ENCODE results near the gene PIK3CD. TPM values are rescaled to one million over a fixed set of nuclear protein-coding genes. Genes with fewer than 3 reads are reported as not detected.

Gene PIK3CD
- total and polyA plus RNA-seq, 10 of the 15 experiments (the other 5 are each of a cell fraction or from before 2014, with no cell fraction given), result 7.0 to 101 (median 51.1) TPM

DNA sequence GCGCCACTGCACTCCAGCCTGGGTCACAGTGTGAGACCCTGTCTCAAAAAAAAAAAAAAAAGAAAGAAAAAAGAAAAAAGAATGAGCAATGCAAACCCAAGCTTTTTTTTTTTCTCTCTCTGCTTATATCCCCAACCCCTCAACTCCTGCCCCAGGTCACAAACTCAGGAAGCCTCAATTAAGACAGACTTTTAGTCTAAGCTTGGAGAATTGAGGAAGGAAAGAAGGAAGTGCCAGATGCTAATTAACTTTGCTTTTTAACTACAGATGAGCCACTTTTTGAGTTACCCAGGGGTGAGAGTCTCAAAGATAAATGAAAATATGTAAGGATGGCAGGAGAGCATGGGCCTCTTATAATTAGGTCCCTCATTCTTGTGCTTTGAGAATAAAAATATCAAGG, 33.3 kb downstream of the PIK3CD start:
- DNase-seq (ENCODE audit: low read depth, low spot score) (no peak), FAIRE-seq (no peak), ATAC-seq (no peak)
- Histone ChIP-seq H4K20me1 (ENCODE audit: control insufficient read depth, insufficient read depth) (0 out of 2 replicates have a peak, but pooled peaks cover 4% of the 10 kb centered on the region), H3K4me1 (ENCODE audit: control insufficient read depth, insufficient read depth, low read length) (peaks cover 27% of the 10 kb centered on the region), H3K36me3 (ENCODE audit: control insufficient read depth in 2 of 2, insufficient read depth in 2 of 2, low read length in 1 of 2) (peaks cover 2 to 8% of the 10 kb centered on the region in 2 experiments; a peak in 3 of 4 replicates), H3K27ac (ENCODE audit: control insufficient read depth, insufficient read depth) (no peak overlapping the region; the same call in 1 of the 2 replicates), H3K9ac (ENCODE audit: control insufficient read depth, insufficient read depth, low read length) (no peak overlapping the region; the same call in 1 of the 2 replicates), H3K27me3 (replicated peaks in 1 of 2; ENCODE audit: control insufficient read depth in 2 of 2, insufficient read depth in 2 of 2, low read length in 1 of 2) (no peaks in the 10 kb centered on the region), H2AFZ (ENCODE audit: control insufficient read depth, low read depth, low read length) (no peak overlapping the region), H3K4me2 (ENCODE audit: control insufficient read depth, insufficient read depth) (peak overlapping the region; percentile 30; the same call in 1 of the 2 replicates), H3K79me2 (ENCODE audit: control insufficient read depth, insufficient read depth, low read length) (peaks cover 86% of the 10 kb centered on the region), H3K4me3 (no peak overlapping the region), H3K9me3 (replicated peaks; ENCODE audit: control insufficient read depth, insufficient read depth, low read length) (no peaks in the 10 kb centered on the region)
- SMC1A ChIA-PET (ENCODE audit: uncharacterized antibody, unreplicated experiment), result interaction anchor here (0.6 to 0.8 kb wide), 2 partner anchors 16 to 54 kb away, joined by 3 read pairs; no protein-coding TSS in a partner anchor
- peak; percentile 31; the same call in 1 of the 2 replicates for TF ChIP-seq SPI1 (IDR thresholded peaks at IDR 0.05; ENCODE audit: borderline replicate concordance, insufficient read depth, low read depth, low read length)
- TF ChIP-seq, protein P1, sequence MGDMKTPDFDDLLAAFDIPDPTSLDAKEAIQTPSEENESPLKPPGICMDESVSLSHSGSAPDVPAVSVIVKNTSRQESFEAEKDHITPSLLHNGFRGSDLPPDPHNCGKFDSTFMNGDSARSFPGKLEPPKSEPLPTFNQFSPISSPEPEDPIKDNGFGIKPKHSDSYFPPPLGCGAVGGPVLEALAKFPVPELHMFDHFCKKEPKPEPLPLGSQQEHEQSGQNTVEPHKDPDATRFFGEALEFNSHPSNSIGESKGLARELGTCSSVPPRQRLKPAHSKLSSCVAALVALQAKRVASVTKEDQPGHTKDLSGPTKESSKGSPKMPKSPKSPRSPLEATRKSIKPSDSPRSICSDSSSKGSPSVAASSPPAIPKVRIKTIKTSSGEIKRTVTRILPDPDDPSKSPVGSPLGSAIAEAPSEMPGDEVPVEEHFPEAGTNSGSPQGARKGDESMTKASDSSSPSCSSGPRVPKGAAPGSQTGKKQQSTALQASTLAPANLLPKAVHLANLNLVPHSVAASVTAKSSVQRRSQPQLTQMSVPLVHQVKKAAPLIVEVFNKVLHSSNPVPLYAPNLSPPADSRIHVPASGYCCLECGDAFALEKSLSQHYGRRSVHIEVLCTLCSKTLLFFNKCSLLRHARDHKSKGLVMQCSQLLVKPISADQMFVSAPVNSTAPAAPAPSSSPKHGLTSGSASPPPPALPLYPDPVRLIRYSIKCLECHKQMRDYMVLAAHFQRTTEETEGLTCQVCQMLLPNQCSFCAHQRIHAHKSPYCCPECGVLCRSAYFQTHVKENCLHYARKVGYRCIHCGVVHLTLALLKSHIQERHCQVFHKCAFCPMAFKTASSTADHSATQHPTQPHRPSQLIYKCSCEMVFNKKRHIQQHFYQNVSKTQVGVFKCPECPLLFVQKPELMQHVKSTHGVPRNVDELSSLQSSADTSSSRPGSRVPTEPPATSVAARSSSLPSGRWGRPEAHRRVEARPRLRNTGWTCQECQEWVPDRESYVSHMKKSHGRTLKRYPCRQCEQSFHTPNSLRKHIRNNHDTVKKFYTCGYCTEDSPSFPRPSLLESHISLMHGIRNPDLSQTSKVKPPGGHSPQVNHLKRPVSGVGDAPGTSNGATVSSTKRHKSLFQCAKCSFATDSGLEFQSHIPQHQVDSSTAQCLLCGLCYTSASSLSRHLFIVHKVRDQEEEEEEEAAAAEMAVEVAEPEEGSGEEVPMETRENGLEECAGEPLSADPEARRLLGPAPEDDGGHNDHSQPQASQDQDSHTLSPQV (IDR thresholded peaks at IDR 0.05), result no peak
- CTCF ChIA-PET, result interaction anchor here (0.9 to 5.6 kb wide), 2 partner anchors 19 to 56 kb away, joined by 3 to 50 read pairs; no protein-coding TSS in a partner anchor
- intact Hi-C loops (cut with micrococcal nuclease; ENCODE audit: unreplicated experiment), result no loop called here
- no CpG with 5 or more reads among the region's 1 CpG for WGBS (ENCODE audit: insufficient coverage, insufficient replicate concordance, low lambda C conversion rate, missing lambda C conversion rate)
- RAD21 ChIA-PET (ENCODE audit: unreplicated experiment), result no interaction called here
- no TSS peak for BruUV-seq (replicated peaks)
- POLR2A ChIA-PET, result interaction anchor here (1.2 to 5.7 kb wide), 4 partner anchors 9 to 349 kb away, joined by 4 to 67 read pairs (median 18); partner anchors contain the start of gene PIK3CD
- in situ Hi-C loops (cut with MboI), result no loop called here
